HG02623 (cell line): ENCODE measurements around the gene SDK2.

Experiments
- ATAC-seq: cut with Tn5 transposase; IDR thresholded peaks from one replicate; pipeline ENCODE4 v1.9.1; 2021; ENCODE audit warnings: moderate library complexity; ENCODE audit not compliant: unreplicated experiment

SDK2 gene

GRCh38 chr17:73292031-73292531, 352.2 kb downstream of the SDK2 start:
- ATAC-seq: no peak

DNA sequence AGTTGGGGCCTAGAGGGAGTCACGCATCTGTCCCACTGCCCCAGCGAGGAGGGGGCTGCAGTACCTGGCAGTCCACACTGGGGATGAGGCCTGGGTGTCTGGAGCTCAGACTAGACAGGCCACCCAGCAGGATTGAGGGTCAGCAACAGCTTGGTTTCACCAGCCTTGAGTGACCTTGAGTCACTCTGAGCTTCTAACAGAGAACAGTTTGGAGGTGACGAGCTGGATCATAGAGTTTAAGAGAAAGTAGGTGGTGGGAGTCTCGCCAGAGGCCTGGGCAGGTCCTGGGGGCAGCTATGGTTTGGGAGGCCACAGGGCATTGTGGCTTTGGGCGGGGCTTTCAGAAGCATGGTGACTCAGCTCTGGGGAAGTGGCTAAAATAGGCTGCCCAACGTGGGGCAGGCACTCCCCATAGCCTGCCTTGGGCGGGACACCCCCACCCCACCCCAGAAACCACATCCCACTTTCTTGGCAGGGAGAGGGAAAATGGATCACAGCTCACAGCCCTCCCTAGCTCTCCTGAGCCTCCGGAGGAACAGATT, 352.9 kb downstream of the SDK2 start:
- peak; percentile 86 for ATAC-seq

DNA sequence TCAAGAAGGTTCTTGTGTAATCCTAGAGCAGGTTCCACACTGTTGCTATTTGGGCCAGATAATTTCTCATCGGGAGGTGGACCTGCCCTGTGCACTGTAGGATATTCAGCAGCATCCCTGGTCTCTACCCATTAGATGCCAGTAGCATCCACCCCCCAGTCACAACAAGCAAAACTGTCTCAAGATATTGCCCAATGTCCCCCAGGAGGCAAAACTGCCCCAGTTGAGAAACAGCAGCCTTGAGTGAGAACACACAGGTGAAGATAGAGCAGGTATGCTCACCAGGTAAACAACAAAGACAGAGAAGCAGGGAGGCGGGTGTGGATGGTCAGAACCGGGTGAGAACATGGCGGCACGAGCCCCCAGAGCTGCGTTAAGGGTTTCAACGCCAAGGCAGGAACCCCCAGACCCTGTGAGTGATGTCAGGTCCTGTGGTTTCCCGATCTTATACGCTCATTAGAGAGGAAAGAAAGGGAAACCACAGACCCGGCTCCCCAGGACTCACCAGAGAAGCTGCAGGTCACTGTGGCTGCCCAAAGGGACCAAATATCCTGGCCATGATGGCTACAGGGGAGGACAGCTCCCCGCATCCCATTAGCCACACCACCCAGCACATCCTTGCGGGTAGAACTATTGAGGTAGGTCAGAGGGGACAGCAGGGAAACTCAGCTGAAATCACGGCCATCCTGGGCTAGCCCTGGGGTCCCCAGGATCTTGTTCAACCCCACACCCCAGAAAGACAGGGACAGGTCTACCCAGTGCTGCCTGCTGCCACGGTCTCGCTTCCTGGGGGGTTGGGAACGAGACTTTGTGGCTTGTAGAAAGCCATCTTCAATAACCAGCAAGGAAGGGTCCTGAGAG, 353.6 kb downstream of the SDK2 start:
- peak; percentile 29 for ATAC-seq

GRCh38 chr17:73289549-73290254, 354.5 kb downstream of the SDK2 start:
- no peak for ATAC-seq

DNA sequence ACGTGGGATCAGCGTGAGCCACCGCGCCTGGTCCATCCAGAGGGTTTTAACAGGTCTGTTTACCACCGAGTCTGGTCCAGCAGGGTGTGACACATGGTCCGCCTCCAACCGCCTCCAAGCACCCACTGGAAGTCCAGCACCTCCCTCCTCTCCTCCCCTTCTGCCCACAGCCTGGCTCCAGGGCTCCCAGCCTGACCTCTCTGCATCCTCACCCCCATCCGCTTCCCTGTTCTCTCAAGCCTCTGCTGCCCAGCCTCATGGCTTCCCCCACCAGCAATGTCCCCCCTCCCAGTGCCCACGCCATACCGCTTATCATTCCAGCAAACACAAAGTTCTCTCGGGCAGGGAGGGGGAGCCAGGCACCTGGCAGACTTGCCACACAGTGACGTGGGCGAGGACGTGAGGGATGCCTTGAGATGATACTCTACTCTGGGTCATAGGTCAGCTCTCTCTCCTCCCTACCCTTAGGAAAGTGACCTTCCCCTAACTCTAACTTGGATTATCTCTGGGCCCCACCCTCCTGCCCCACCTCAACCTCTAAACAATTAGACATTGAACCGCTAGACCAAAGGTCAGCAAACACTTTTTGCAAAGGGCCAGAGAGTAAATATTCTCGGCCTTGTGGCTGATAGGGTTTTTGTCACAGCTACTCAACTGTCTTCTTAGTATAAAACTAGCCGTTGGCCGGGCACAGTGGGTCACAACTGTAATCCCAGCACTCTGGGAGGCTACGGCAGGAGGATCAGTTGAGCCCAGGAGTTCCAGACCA, 355.5 kb downstream of the SDK2 start:
- ATAC-seq: no peak

DNA sequence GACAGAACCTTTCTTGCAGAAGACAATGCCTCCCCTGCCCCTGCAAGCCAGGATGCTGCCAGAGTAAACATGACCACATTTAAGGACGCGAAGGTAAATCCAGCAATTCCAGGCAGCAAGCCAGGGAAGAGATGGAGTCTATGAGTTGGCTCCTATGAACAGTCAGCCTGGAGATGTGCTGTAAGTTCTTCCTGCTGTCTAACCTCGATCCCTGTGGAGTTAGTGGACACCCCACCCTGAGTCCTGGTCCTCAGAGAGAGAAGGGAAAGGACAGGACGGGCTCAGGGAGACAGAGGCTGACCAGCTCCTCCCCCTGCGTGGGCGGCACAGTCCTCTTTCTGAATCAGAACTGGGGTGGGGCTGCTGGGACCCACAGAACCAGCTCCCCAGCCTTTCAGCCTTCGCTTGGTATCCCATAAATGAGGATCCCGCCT, 357.4 kb downstream of the SDK2 start:
- ATAC-seq: no peak

DNA sequence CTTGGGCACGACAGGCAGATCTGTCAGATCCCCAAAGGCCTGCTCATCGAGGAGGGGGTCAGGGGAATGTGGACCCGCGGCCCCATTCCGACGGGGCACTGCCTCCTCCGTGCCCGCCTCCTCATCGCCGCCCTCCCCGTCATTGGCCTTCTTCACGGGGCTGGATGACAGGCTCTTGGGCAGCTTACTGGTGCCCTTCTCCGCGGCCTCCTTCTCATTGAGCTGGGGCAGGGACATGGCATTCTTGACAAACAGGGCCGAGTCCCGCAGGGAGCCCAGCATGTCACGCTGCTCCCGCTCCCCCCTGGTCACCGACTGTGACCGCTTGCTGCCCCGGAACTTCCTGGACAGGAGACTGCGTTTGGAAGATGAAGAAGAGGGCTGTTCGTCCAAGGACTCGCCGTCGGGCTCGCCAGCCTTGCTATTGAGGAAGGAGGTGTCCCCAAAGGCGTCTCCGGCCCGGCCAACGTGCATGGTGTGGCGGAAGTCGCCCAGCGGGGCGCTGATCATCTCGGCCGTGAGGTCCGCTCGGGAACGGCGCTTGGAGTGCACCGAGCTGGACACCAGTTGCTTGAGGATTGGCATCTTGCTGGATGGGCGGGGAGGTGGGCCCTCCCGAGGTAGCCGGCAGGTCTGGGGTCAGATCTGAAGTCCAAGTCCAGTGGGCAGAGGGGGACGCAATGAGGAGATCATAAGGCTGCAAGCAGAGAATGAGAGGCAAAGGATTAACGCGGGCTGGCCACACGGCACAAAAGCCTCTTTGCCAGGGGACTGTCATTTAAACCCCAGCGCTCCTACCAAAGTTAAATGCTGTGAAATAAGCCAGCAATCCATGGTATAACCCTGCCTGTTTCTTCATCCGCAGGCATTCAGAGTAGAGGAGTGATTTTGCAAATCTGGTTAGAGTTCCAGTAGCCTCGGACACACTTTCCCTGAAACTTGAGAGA, 358.1 kb downstream of the SDK2 start:
- ATAC-seq: no peak

DNA sequence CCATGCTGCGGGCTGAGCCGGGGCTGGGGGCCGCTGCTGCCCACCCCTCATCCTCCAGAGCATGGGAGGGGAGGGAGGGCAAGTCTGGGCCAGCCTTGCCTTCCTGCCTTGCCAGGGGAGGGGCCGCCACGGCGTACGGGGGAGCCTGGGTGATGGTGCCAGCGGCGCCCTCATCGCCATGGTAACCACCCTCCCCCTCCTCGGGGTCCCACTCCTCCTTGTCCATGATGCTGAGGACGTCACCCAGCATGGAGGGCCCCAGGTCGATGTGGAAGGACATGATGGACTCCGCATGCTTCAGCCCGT, 358.7 kb downstream of the SDK2 start:
- ATAC-seq: no peak

- no peak for ATAC-seq
Observed at GRCh38 chr17:73284906-73285602, 359.2 kb downstream of the SDK2 start.
